DND-41 (cell line): Measurements from ENCODE around the gene TCF23.

Source experiments
- ATAC-seq: fragments of 200-7000 bp; cut with Tn5 transposase; 3 replicates; pipeline ENCODE4 v1.9.1; 2021; ENCODE audit warnings: low read depth; ENCODE audit not compliant: insufficient read depth
- DNase-seq: peaks from one replicate; pipeline ENCODE4 v3.0.0-alpha.2; 2020
- H2AFZ ChIP-seq: 2 replicates; pipeline ENCODE4 v1.6.0; 2012; ENCODE audit warnings: low read depth, low read length
- H3K27ac ChIP-seq: 2 replicates; pipeline ENCODE4 v1.5.1; 2012; ENCODE audit warnings: low read length, inconsistent platforms
- H3K27me3 ChIP-seq: fragments of 200-600 bp; sonication (generic); 2 replicates; pipeline ENCODE4 v1.6.0; 2012; ENCODE audit warnings: low read length, mild to moderate bottlenecking, inconsistent platforms; ENCODE audit not compliant: insufficient read depth, poor library complexity
- H3K36me3 ChIP-seq: 2 replicates; pipeline ENCODE4 v1.5.1; 2012; ENCODE audit warnings: low read length, inconsistent platforms; ENCODE audit not compliant: insufficient read depth
- H3K4me1 ChIP-seq: 2 replicates; pipeline ENCODE4 v1.5.1; 2012; ENCODE audit warnings: mild to moderate bottlenecking, low read length; ENCODE audit not compliant: insufficient read depth
- H3K4me2 ChIP-seq: 2 replicates; pipeline ENCODE4 v1.6.0; 2012; ENCODE audit warnings: mild to moderate bottlenecking, moderate library complexity, low read length, inconsistent platforms; ENCODE audit not compliant: insufficient read depth
- H3K4me3 ChIP-seq, 2 experiments: fragments of 200-600 bp in 1 of 2; shearing (Covaris generic) in 1 of 2; 2 replicates each; pipeline ENCODE4 v1.5.1; 2012 to 2016; ENCODE audit warnings: inconsistent platforms in 2 of 2, low read length in 2 of 2, mild to moderate bottlenecking in 2 of 2, low read depth in 1 of 2, moderate library complexity in 1 of 2
- H3K79me2 ChIP-seq: 2 replicates; pipeline ENCODE4 v1.6.0; 2012; ENCODE audit warnings: low read length, inconsistent platforms; ENCODE audit not compliant: insufficient read depth
- H3K9ac ChIP-seq: 2 replicates; pipeline ENCODE4 v1.6.0; 2012; ENCODE audit warnings: low read depth, mild to moderate bottlenecking, inconsistent platforms, low read length, moderate library complexity
- H3K9me3 ChIP-seq: 2 replicates; pipeline ENCODE4 v1.5.1; 2012; ENCODE audit warnings: low read length, moderate library complexity, mild to moderate bottlenecking, inconsistent platforms; ENCODE audit not compliant: insufficient read depth, severe bottlenecking
- H4K20me1 ChIP-seq: 2 replicates; pipeline ENCODE4 v1.6.0; 2012; ENCODE audit warnings: low read length; ENCODE audit not compliant: insufficient read depth
- CTCF ChIP-seq: IDR thresholded peaks from 2 replicates; pipeline ENCODE4 v1.5.1; 2012; ENCODE audit warnings: borderline replicate concordance, low read length, moderate library complexity, mild to moderate bottlenecking; ENCODE audit not compliant: poor library complexity, severe bottlenecking; ENCODE audit errors: extremely low read depth
- EZH2 ChIP-seq: IDR thresholded peaks from 3 replicates; pipeline ENCODE4 v1.6.1; 2012; ENCODE audit warnings: borderline replicate concordance, low read depth, mild to moderate bottlenecking, moderate library complexity, low read length, inconsistent platforms; ENCODE audit not compliant: severe bottlenecking

Gene TCF23

GRCh38 chr2:27135478-27135955, 13.3 kb upstream of the TCF23 start:
- no peaks in the 10 kb centered on the region for H3K9me3 ChIP-seq
- DNase-seq (no peak), ATAC-seq (no peak)
- peaks cover 27% of the 10 kb centered on the region for H3K36me3 ChIP-seq
- TF ChIP-seq CTCF = no peak
- TF ChIP-seq EZH2 = no peak
- peak overlapping the region; percentile 73 for H3K27ac ChIP-seq
- H4K20me1 ChIP-seq = peaks cover 34% of the 10 kb centered on the region
- H3K4me2 ChIP-seq = peak overlapping the region; percentile 68; the same call in 1 of the 2 replicates
- peaks cover 25% of the 10 kb centered on the region for H3K79me2 ChIP-seq
- H3K4me3 ChIP-seq = peak overlapping the region in 1 of 2 experiments; percentile 90; a peak in 1 of 4 replicates
- H3K9ac ChIP-seq = no peak overlapping the region; the same call in 1 of the 2 replicates
- H2AFZ ChIP-seq = peak overlapping the region; percentile 96
- peaks cover 2% of the 10 kb centered on the region for H3K27me3 ChIP-seq
- H3K4me1 ChIP-seq = peaks cover 28% of the 10 kb centered on the region

GRCh38 chr2:27136751-27137150, 12.1 kb upstream of the TCF23 start:
- no peak for TF ChIP-seq EZH2
- TF ChIP-seq CTCF = no peak
- H3K27ac ChIP-seq = no peak overlapping the region
- no peak overlapping the region for H3K4me3 ChIP-seq
- peaks cover 22% of the 10 kb centered on the region for H4K20me1 ChIP-seq
- ATAC-seq (no peak), DNase-seq (no peak)
- H3K9me3 ChIP-seq = no peaks in the 10 kb centered on the region
- H2AFZ ChIP-seq = no peak overlapping the region
- peaks cover 14% of the 10 kb centered on the region for H3K36me3 ChIP-seq
- no peak overlapping the region for H3K9ac ChIP-seq
- H3K4me2 ChIP-seq = no peak overlapping the region
- H3K4me1 ChIP-seq = peaks cover 28% of the 10 kb centered on the region
- peaks cover 23% of the 10 kb centered on the region for H3K79me2 ChIP-seq
- peaks cover 2% of the 10 kb centered on the region for H3K27me3 ChIP-seq

DNA sequence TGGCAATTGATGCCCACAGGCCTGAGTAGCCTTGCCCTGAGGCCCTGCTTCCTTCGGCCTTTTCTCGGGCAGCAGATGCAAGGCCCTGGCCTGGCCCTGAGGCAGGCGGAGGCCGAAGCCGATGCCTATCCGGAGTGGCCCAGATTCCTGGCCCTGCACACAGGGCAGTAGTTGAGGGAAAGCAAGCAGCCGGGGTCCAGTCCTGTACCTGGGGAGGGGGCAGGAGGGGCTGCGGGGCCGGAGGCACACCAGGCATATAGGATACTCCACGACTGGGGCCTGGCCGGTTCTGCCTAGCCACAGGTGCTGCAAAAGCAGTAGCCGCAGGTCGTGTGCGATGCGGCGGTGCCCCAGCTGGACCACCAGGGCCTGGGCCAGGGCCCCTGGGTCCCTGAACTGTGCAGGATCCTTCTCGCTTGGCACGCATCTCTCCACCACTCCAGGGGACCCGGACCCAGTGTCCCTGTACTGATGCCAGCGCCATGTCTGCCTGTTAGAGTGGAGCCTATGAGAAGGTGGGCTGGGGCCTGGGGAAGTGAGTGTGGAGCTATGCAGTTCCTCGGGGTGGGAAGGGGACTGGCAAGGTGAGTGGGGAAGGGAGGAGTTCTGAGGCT, 11.4 kb upstream of the TCF23 start:
- Histone ChIP-seq H4K20me1 (peaks cover 16% of the 10 kb centered on the region), H3K27me3 (peaks cover 2% of the 10 kb centered on the region), H3K79me2 (peaks cover 20% of the 10 kb centered on the region), H3K4me3 (no peak overlapping the region), H3K4me1 (peaks cover 23% of the 10 kb centered on the region), H3K36me3 (peaks cover 8% of the 10 kb centered on the region), H2AFZ (no peak overlapping the region), H3K9me3 (no peaks in the 10 kb centered on the region), H3K9ac (no peak overlapping the region), H3K4me2 (no peak overlapping the region), H3K27ac (no peak overlapping the region)
- no peak for ATAC-seq
- TF ChIP-seq EZH2 (no peak), CTCF (no peak)
- DNase-seq = no peak
